Measurements from ENCODE around the gene HS3ST4. TPM values are rescaled to one million over a fixed set of nuclear protein-coding genes. Genes with fewer than 3 reads are reported as not detected.

HS3ST4 gene
- total and polyA plus RNA-seq, 2 of the 4 experiments (the other 2 are of a cell fraction), result not detected

DNA sequence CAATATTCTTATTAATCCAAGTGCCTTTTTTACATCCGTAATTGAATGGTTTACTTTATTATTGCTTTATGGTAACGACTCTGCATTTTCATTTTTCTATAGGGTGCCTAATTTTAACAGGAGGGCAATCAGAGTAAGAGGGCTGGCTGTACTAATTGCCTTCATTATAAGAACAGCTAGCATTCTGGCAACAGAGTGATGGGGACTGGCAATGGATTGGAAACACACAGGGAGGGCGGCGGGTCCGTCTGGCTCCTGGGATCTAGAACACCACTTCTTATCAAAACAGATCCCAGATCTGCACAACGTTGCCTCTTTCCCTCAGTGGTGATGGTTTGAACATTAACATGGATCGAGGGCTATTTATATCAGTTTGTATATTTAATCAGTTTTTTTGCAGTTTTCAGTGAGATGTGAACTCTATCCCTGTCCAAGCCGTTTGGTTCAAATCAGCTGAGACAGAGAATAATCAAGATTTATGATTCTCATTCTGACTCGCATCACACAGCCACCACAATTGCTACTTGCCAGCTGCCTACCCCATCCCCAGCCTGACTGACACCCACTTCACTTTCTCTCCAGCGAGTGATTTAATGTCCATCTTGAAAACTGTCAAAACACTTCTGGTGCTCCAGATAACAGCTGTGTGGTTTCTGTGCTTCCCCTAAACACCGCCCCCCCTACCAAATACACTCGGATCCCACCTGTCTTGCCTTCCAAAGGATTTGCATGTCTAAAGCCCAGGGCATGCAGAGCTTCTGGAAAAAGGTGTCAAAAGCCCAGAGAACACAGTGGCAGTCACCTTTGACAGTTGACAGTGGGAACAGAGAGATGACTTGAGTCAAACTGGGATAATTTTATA, 327.9 kb downstream of the HS3ST4 start:
- Histone ChIP-seq H3K4me3 (ENCODE audit: insufficient read depth, low read depth, low read length) (no peak overlapping the region), H2AK5ac (ENCODE audit: low read depth, low read length) (no peak overlapping the region), H3K4ac (ENCODE audit: low read depth, low read length) (no peak overlapping the region), H3K14ac (replicated peaks; ENCODE audit: low read depth, low read length) (no peak overlapping the region), H3K4me1 (ENCODE audit: control insufficient read depth, insufficient read depth, low read length) (no peaks in the 10 kb centered on the region), H3K9me3 (ENCODE audit: control insufficient read depth, insufficient read depth, low read length) (peaks cover 13% of the 10 kb centered on the region; the same call in 1 of the 2 replicates), H3K36me3 (ENCODE audit: control insufficient read depth, insufficient read depth, low read length) (no peaks in the 10 kb centered on the region), H3K4me2 (ENCODE audit: low read depth, low read length) (no peak overlapping the region), H2BK15ac (ENCODE audit: low read depth, low read length) (no peak overlapping the region), H4K20me1 (ENCODE audit: insufficient read depth, low read length) (no peaks in the 10 kb centered on the region), H3K79me1 (ENCODE audit: low read depth in 1 of 2, low read length in 2 of 2) (no peaks in the 10 kb centered on the region), H3K23ac (ENCODE audit: low read depth, low read length) (no peak overlapping the region), H3K18ac (ENCODE audit: low read depth, low read length) (no peak overlapping the region), H2BK5ac (ENCODE audit: low read depth, low read length, poor library complexity, severe bottlenecking) (no peak overlapping the region), H2AFZ (replicated peaks; ENCODE audit: low read length, poor library complexity) (no peak overlapping the region), H2BK20ac (ENCODE audit: low read depth, low read length) (no peak overlapping the region), H3K9ac (ENCODE audit: low read depth, low read length) (no peak overlapping the region), H3K9me1 (ENCODE audit: insufficient read depth, low read length) (no peaks in the 10 kb centered on the region), H3K27me3 (ENCODE audit: control insufficient read depth, insufficient read depth, low read length) (no peaks in the 10 kb centered on the region), H2BK120ac (ENCODE audit: low read depth, low read length) (no peak overlapping the region), H4K91ac (ENCODE audit: insufficient read depth, low read depth, low read length) (no peak overlapping the region), H3K56ac (ENCODE audit: extremely low read depth, insufficient read depth, low read length) (no peak overlapping the region), H3K27ac (ENCODE audit: insufficient read depth, low read length) (no peak overlapping the region), H2AK9ac (replicated peaks; ENCODE audit: low read depth, low read length, poor library complexity) (no peak overlapping the region), H4K5ac (ENCODE audit: low read depth, low read length) (no peak overlapping the region), H4K8ac (ENCODE audit: low read depth in 2 of 2, low read length in 2 of 2) (no peak overlapping the region)
- dilution Hi-C loops (cut with HindIII; ENCODE audit: low sequenced_read_pairs, unreplicated experiment), result no loop called here
- in situ Hi-C loops (cut with MboI; ENCODE audit: low sequenced_read_pairs), result no loop called here
- BruUV-seq (replicated peaks), result no TSS peak
- intact Hi-C loops (cut with micrococcal nuclease), result no loop called here
- TF ChIP-seq NFE2L2 (IDR thresholded peaks at IDR 0.05; ENCODE audit: low read depth, low read length), result no peak
- TF ChIP-seq, protein P1, sequence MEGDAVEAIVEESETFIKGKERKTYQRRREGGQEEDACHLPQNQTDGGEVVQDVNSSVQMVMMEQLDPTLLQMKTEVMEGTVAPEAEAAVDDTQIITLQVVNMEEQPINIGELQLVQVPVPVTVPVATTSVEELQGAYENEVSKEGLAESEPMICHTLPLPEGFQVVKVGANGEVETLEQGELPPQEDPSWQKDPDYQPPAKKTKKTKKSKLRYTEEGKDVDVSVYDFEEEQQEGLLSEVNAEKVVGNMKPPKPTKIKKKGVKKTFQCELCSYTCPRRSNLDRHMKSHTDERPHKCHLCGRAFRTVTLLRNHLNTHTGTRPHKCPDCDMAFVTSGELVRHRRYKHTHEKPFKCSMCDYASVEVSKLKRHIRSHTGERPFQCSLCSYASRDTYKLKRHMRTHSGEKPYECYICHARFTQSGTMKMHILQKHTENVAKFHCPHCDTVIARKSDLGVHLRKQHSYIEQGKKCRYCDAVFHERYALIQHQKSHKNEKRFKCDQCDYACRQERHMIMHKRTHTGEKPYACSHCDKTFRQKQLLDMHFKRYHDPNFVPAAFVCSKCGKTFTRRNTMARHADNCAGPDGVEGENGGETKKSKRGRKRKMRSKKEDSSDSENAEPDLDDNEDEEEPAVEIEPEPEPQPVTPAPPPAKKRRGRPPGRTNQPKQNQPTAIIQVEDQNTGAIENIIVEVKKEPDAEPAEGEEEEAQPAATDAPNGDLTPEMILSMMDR (conservative IDR thresholded peaks at IDR 0.05; ENCODE audit: low read depth, low read length), result no peak
- TF ChIP-seq, protein P2, sequence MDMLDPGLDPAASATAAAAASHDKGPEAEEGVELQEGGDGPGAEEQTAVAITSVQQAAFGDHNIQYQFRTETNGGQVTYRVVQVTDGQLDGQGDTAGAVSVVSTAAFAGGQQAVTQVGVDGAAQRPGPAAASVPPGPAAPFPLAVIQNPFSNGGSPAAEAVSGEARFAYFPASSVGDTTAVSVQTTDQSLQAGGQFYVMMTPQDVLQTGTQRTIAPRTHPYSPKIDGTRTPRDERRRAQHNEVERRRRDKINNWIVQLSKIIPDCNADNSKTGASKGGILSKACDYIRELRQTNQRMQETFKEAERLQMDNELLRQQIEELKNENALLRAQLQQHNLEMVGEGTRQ (IDR thresholded peaks at IDR 0.05; ENCODE audit: low read depth, low read length), result no peak
- ATAC-seq (ENCODE audit: low read depth) (no peak), DNase-seq (no peak)
- ChIA-PET POLR2A (ENCODE audit: unreplicated experiment) (no interaction called here), CTCF (no interaction called here)
- WGBS, 2 experiments (ENCODE audit: extremely low coverage in 2 of 2, insufficient read length in 1 of 2), result 0% methylated on average over 2 of the region's 12 CpGs; no CpG with 5 or more reads in 1 of the 2 experiments

Measured in IMR-90 (cell line).